Eye (tissue), 1 donor: Measurements from ENCODE around the gene BNC2.

Experiments
- DNase-seq: peaks from one replicate; pipeline ENCODE4 v3.0.0-alpha.2; 2015

The BNC2 gene

DNA sequence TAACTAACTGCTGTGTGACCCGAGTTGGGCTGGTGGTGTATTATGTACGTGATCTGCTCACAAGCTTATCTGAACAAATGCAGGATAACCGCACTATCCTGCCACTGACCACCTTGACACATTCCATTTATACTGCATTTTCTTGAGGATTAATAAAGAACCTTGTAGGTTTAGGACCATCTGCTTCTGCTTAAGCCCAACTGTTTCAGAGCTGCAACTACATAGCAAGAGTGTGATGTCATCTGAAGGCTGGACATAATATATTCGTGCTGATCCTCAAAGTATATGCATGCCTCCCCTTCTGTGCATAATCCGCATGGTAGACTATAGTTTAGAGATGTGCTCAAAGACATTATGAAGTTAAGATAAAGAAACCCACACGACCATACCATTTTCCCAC lies 435.9 kb downstream of the BNC2 start:
- DNase-seq = no peak

- no peak for DNase-seq
Measured at GRCh38 chr9:16433494-16433893, 437.0 kb downstream of the BNC2 start.

DNA sequence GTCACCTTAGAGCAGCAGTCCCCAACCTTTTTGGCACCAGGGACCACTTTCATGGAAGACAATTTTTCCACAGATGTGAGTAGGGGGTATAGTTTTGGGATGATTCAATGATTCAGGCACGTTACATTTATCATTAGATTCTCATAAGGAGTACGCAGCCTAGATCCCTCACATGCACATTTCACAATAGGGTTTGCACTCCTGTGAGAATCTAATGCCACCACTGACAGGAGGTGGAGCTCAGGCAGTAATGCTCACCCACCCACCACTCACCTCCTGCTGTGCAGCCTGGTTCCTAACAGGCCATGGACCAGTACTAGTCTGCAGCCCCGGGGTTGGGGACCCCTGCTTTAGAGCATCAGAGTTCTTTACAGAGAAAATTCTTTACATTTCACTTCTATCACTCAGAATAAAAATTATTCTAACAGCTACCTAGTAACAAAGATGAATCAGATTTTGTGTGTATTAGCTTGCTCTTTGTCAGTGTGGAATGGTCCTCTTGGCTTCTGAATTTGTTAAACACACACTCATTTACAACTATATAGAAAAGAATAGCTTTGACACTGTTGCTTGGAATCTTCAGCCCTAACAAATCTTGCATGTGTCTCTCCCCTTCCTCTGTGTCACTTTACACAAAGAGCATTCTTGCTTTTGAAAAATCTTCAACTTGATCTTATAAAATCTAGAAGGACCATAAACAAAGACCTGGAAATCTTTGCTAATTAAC lies 438.6 kb downstream of the BNC2 start:
- no peak for DNase-seq

DNA sequence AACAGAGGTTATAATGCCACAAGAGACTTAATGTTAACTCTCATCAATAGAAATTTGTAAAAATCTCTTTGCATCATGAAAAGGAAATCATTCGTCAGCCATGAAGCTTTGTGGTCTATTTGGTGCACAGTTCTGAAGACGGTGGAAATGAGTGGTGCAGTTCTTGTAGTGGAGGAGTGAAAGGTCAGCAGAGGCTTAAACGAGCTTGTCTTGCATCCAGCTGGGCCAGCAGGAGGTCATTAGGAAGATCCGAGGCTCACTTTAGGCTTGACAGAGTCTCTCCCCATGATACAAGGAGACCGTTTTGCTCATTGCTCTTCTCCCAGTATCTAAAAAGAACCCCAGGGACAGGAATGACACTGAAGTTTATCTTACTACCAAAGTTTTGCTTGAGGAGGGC lies 440.8 kb downstream of the BNC2 start:
- DNase-seq = peak; percentile 74

GRCh38 chr9:16427873-16428427 lies 442.5 kb downstream of the BNC2 start:
- DNase-seq = no peak

GRCh38 chr9:16426716-16427115 lies 443.8 kb downstream of the BNC2 start:
- DNase-seq = no peak

GRCh38 chr9:16425562-16426231 lies 444.8 kb downstream of the BNC2 start:
- no peak for DNase-seq

DNA sequence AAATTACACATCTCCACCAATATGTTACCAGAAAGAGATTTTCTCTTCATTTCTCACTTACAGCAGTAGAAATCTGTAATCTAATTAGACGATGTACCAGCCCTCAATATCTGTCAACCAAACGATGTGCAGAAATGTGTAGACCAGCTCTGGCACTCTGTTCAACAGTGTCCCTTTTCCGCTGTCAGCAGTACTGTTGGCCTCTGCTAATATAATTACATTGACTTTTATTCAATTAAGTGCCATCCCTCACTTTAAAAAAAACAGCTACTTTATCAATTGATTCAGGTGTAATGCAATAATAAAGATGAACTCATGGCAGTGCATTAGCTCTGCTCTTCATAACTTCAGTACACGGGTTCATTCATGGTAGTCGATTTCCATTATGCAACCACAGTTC lies 448.4 kb downstream of the BNC2 start:
- no peak for DNase-seq

GRCh38 chr9:16421532-16421931 lies 448.9 kb downstream of the BNC2 start:
- DNase-seq = no peak

DNA sequence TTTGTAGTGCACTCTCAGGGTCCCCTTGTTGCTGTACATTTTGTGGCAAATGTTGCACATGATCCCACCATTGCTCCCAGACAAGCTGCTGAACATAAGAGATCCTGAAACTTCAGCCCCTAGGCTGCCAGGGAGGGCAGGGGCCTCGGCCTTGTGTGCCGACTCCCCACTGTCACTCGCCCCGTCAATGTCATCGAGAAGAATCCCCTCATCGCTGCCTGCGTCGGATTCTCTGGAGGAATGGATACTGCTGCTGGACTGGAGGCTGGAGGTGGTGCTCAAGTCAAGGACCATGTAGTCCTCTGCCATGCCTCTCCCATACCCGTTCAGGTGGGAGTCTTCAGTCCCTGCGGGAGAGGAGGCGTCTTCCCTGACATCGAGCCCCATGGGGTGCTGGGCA lies 451.3 kb downstream of the BNC2 start:
- DNase-seq = no peak

DNA sequence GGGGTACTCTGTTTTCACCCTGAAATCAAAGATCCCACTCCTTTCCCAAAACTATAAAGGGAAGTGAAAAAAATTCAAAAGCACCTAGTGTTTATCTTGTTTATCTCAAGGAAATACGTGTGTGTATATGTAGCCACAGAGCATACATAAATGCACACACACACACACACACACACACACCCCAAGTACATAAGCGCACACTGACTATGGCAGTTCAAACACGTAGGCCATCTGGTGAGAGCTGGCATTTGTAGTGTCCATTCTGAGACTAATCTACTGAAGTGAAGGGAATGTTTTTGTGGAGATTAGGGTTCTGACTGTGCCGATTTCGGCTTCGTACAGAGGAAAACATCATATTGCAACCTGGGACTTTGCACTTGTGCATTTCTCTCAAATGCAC lies 451.7 kb downstream of the BNC2 start:
- DNase-seq = no peak

- no peak for DNase-seq
Measured at GRCh38 chr9:16417749-16418148, 452.7 kb downstream of the BNC2 start.

- no peak for DNase-seq
Measured at GRCh38 chr9:16417161-16417560, 453.3 kb downstream of the BNC2 start.

DNA sequence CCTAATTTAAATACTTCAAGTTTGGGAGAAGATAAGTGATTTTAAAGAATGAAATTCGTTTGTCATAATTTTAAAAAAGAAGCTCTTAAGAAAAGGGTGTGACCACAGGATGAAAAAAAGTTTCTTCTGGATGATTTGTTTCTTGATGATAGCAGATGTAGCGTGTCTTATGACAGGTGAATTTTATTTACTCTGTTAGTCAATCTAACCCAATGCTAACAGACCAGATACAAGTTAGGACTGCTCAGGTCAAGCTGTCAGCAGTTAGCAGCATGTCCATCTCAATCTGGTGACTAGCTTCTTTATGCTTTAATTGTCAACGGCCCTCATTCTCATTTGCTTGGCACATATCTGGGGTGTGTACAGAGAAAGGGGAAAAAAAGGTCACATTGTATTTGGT lies 456.0 kb downstream of the BNC2 start:
- DNase-seq = no peak

- DNase-seq = no peak
Measured at GRCh38 chr9:16413509-16414016, 456.9 kb downstream of the BNC2 start.

- no peak for DNase-seq
Measured at GRCh38 chr9:16412740-16413139, 457.7 kb downstream of the BNC2 start.

GRCh38 chr9:16411311-16411710 lies 459.2 kb downstream of the BNC2 start:
- DNase-seq = no peak

DNA sequence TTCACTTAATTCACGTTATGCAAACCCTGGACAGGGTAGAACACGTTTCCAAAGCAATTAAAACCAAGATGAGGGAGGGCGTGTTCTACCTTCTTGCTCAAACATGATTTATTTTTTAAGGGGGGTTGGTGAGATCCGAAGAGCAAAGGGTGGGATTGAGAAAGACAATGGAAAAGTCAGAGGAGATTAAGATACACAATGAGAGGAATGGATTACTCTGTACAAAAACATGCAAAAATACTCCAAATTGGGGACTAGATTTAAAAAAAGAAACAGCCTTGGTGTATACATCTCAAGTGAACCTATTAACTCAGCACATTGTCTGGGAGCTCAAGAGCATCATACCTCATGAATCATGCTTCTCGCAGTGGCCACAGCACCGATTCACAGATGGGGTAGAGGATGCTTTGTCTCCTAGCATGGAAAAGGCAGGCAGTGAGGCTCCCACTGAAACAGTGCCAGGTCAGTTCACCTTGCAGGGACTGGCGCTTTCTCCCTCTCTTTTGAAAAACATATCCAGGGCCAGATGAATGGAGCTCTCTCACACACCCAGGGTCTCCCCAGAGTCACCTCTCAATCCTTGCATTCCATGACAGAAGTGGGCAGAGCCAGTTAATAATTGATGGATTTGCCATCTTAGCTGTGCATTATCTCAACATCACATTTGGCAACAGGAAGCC lies 459.7 kb downstream of the BNC2 start:
- DNase-seq = no peak

DNA sequence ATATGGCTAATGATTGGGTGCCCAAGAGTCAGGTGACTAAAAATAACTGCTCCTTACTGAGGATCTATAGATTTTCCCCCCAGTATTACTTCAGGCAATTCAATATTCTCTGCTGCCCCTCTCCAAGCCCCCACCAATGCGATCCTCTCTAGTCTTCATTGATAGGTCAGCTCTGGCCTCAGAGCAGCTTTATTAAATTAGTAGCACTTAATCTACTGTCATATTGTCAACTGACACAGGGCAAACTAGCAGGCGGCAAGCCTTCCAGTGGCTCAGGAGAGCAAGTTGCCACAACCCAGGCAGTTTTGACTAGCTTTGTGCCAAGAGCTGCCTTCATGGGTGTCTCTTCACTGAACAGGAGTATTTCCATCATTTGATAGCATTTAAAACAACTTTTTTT lies 462.9 kb downstream of the BNC2 start:
- no peak for DNase-seq

GRCh38 chr9:16406526-16407225 lies 463.8 kb downstream of the BNC2 start:
- DNase-seq = no peak

- DNase-seq = no peak
Measured at GRCh38 chr9:16405421-16405820, 465.0 kb downstream of the BNC2 start.

- DNase-seq = no peak
Measured at GRCh38 chr9:16401701-16402100, 468.8 kb downstream of the BNC2 start.

GRCh38 chr9:16398691-16399090 lies 471.8 kb downstream of the BNC2 start:
- no peak for DNase-seq
